Stimulated activated CD8-positive, alpha-beta memory T cell treated with anti-CD3 and anti-CD28 coated beads, Interleukin-12 subunit alpha, Interleukin-12 subunit beta, amount 100 ng/mL, for 4 hours (primary cell): ENCODE results near the gene FRRS1.
"Not testable (repeated sequence)": the region's sequence is repeated elsewhere in the genome, so short reads cannot be mapped to it uniquely, and the experiment has no call there.

ENCODE experiments used
- DNase-seq: peaks from one replicate; pipeline ENCODE4 v3.0.0-alpha.2; 2020; ENCODE audit warnings: low read depth

The FRRS1 gene

GRCh38 chr1:99766378-99766800, at the start of gene FRRS1:
TSS of gene FRRS1 (minus strand) at chr1:99766635. CDS start at chr1:99748768, 17,867 bp downstream.
- no peak for DNase-seq

DNA sequence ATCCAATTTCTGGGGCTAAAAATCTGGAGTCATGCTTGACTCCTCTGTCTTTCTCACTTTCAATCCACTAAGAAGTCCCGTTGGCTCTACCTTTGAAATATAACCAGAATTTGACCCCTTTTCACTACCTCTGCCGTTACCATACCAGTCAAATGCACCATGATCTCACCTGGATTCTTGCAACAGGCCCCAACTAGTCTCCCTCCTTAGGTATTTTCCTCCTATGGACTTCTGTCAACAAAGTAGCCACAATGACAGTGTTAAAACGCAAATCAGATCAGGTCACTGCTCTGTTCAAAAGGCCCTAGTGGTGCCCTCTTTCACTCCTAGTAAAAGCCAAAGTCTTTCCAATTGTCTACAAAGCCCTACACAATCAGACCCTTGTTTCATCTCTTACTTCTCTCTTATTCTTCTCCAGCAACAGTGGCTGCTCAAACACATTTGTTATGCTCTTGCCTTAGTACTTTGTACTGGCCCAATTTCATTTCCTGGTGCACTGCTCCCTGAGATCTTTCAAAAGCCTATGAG, 48.0 kb upstream of the FRRS1 start:
- DNase-seq, result no peak

- DNase-seq, result no peak
Measured at GRCh38 chr1:99811747-99812146, 45.3 kb upstream of the FRRS1 start.

- no peak for DNase-seq
Measured at GRCh38 chr1:99811075-99811474, 44.6 kb upstream of the FRRS1 start.

- DNase-seq, result no peak
Measured at GRCh38 chr1:99808391-99809115, 42.1 kb upstream of the FRRS1 start.

DNA sequence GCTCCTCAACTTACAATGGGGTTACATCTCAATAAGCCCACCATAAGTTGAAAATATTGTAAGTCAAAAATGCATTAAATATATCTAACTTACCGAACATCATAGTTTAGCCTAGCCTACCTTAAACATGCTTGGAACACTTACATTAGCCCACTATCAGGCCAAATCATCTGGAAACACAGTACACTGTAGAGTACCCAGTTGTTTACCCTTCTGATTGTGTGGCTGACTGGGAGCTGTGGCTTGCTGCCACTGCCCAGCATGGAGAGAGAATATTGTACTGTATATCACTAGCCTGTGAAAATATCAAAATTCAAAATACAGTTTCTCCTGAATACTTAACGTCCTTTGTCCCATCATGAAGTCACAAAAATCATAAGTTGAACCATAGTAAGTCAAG, 40.4 kb upstream of the FRRS1 start:
- no peak for DNase-seq

GRCh38 chr1:99801584-99801983, 35.1 kb upstream of the FRRS1 start:
- DNase-seq, result no peak

GRCh38 chr1:99793861-99794260, 27.4 kb upstream of the FRRS1 start:
- DNase-seq, result not testable (repeated sequence)

DNA sequence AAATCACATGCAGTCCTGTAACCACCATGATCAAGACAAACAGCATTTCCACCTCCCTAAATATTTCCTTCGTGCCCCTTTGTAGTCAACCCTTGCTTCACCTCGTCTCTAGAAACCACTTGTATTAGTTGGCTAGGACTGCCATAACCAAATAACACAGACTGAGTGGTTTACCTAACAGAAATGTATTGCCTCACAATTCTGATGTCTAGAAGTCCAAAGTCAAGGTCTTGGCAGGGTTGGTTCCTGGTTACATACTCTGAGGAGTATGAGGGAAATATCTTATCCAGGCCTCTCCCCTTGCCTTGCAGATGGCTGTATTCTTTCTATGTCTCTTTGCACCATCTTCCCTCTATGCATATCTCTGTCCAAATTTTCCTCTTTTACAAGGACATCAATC, 23.3 kb upstream of the FRRS1 start:
- DNase-seq, result no peak

DNA sequence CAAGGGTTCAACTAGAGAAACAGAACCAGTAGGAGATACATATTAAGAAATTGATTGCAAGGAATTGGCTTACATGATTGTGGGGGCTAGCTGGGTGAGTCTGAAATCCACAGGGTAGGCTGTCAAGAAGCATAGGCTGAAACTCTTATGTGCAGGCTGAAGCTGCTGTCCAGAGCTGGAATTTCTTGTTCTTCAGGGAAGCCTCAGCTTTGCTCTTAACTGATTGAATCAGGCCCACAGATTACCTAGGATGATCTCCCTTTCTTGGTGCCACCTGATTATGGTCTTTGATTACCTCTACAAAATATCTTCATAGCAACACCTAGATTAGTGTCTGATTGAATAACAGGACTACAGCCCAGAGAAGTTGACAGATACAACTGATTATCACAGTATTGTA, 22.5 kb upstream of the FRRS1 start:
- DNase-seq, result no peak

DNA sequence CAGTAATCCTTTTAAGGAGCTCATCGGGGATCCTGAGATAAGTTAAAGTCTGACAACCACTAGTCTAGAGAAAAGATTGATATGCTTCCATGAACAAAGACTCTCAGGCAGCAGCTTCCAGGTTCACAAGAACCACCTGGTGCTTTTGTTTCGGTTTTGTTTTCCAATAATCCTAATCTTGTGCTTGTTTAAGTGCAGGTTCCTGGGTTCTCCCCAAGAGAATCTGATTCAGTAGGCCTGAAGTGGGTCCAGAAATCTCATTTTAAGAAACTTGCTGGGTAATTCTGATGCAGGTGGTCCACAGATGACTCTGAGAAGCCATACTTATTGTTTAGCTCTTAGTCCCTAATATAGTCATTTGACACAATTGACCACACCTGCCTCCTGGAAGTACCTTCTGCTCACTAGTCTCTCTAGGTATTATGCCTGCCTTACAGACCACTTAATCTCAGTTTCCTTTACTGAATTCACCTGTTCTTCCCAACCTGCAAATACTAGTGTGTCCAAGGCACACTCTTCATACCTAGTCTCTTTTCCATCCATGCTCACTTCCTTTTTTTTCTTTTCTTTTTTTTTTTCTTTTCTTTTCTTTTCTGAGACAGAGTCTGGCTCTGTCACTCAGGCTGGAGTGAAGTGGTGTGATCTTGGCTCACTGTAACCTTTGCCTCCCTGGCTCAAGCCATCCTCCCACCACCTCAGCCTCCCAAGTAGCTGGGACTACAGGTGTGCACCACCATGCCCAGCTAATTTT, 20.5 kb upstream of the FRRS1 start:
- DNase-seq, result no peak

- DNase-seq, result no peak
Measured at GRCh38 chr1:99784809-99785255, 18.4 kb upstream of the FRRS1 start.

DNA sequence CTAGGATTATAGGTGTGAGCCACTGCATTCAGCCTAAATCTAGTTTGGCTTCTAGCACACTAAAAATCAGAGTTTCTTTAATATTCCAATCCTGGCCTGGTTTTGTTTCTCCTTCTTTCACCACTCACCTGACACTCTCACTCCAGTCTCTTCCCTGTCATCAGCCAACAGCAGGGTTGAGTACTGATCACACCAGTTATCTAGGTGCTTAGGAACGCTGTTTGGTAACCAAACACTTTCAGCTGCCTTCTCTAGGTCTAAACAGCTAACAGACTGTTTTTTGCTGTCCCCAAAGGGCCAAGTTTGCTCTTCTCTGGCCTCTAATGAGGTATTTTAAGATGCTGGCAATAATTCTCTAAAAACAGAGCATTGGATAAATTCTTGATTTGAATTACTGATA, 17.7 kb upstream of the FRRS1 start:
- no peak for DNase-seq

DNA sequence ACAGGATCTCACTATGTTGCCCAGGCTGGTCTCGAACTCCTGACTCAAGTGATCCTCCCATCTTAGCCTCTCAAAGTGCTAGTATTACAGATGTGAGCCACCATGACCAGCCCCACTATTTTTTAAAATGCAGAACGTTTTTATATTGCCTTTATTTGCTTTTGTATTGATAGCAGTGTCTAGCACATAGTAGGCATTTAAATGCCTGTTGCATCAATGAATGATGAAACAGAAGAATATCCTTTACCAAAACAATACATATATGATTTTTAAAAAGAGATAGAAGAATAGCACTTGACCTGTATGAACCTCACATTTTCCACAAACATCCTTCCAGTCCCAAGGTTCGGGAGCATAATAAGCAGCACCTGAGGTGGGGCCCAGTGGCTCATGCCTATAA, 16.5 kb upstream of the FRRS1 start:
- no peak for DNase-seq

GRCh38 chr1:99782397-99782796, 16.0 kb upstream of the FRRS1 start:
- no peak for DNase-seq

DNA sequence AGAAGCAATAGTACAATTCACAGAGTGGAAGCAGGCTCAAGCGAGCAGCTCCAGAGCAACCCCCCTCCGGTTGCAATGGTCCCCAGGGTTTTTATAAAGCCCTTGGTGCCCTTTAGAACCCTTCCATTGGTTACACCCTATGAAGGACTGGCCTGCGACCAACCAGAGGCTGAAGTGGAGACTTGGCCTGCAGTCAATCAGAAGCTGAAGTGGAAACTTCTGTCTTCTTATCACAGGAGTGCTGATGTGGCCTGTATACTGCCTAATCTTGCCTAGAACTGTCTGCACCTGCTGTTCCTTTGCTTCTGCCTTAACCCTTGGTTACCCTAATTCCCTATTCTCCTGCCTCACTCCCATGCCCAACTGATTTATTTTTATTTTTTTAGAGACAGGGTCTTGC, 15.4 kb upstream of the FRRS1 start:
- DNase-seq, result no peak

DNA sequence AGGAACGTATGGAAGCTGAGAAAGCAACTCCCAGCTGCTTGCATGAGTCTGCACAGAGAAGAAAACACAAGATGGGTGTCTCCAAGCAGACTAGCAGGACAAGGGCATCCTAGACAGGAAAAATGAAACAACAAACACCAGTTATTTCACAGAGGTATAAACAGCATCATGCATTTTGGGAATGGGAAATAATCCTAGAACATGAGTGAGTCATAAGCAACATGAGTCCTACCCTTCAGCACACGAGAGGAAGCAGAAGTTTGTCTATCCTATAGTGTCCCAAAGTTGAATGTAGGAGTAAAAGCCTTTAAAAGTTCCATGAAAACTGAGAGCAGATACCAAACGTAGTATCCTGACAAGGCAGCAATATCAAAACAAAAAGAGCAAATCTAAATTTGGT, 11.3 kb upstream of the FRRS1 start:
- DNase-seq, result no peak

DNA sequence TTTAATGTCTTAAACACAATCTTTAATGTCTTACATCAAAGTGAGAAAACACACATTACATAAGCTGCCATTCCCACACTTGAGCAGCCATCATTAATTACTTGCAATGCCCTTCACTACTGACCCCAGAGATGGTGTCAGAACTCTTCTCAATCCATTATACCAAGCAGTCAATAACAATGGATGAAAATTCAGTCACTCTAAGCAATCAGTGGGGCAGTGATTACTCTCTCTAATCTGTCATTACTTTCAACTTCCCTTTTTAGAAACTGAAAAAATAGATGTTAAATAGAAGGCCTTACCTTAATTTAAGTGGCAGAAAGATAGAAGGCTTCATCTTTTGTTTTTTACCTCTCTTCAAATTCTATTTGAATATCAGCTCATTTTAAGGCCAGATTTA, 9.7 kb upstream of the FRRS1 start:
- DNase-seq, result no peak

DNA sequence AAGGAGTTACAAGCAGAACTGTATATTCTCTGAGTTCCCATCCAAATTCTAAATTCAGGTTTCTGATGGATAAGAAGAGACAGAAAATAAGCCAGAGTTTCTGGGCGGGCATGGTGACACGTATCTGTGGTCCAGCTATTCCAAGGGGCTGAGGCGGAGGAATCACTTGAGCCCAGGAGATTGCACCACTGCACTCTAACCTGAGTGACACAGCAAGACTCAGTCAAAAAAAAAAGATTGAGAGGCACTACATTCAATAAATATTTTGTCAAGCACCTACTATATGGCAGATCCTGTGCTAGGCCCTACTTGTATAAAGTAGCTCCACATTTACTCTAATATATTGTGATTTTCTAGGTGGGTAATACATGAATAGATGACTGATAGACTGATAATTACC, 6.4 kb upstream of the FRRS1 start:
- DNase-seq, result no peak

- DNase-seq, result no peak
Measured at GRCh38 chr1:99771513-99771918, 5.1 kb upstream of the FRRS1 start.

GRCh38 chr1:99768524-99769245, 2.2 kb upstream of the FRRS1 start:
- no peak for DNase-seq

DNA sequence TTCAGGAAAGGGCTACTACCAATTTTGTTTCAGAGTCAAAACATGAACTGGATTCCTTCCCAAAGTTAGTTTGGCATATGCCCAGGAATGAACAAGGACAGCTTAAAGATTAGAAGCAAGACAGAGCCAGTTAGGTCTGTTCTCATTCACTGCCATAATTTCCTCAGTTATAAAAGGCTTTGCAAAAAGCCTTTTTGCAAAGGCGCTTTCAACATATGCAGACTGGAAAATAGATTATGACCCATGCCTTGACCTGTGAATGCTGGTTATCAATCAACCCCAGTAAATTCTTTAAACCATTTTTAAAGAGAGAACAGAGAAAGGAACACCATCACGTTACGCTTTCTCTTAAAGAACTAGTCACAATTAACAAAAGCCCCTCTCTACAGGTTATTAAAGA, 1.7 kb upstream of the FRRS1 start:
- DNase-seq, result no peak

- DNase-seq, result no peak
Measured at GRCh38 chr1:99764909-99765308, 1.5 kb downstream of the FRRS1 start.
